Lower leg skin (tissue), 3 donors: ENCODE measurements around the gene QSER1.

Experiments
- POLR2A ChIP-seq, 2 donors: fragments of 450-650 bp; IDR thresholded peaks; one replicate each; pipeline ENCODE4 v1.6.1; 2016 to 2017; ENCODE audit warnings: antibody characterized with exemption in 2 of 2, mild to moderate bottlenecking in 1 of 2, moderate library complexity in 1 of 2
- TF ChIP-seq, protein P1 (sequence below), 3 donors: fragments of 450-650 bp; IDR thresholded peaks; one replicate each; pipeline ENCODE4 v1.5.1; 2016; ENCODE audit warnings: antibody characterized with exemption in 3 of 3, mild to moderate bottlenecking in 3 of 3, moderate library complexity in 2 of 3

DNA sequence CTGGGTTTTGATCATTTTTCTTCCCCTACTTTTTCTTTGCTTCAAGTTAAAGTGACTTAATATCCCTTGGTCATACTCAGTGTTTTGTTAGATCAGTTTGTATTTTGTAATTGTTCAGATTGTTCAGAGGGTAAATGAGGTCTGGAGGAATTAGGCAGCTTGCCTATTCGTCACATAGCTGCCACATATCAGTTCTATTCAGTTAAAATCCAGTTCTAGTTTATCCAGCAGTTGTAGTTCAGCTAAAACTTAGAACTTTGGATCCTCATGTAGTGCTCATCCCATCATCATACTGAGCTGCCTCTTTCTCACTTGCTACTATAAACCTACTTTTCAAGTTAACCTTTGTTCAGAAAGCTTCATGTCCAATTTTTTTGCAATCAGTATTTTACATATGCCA lies 75.9 kb downstream of the QSER1 start:
- TF ChIP-seq, protein P1, sequence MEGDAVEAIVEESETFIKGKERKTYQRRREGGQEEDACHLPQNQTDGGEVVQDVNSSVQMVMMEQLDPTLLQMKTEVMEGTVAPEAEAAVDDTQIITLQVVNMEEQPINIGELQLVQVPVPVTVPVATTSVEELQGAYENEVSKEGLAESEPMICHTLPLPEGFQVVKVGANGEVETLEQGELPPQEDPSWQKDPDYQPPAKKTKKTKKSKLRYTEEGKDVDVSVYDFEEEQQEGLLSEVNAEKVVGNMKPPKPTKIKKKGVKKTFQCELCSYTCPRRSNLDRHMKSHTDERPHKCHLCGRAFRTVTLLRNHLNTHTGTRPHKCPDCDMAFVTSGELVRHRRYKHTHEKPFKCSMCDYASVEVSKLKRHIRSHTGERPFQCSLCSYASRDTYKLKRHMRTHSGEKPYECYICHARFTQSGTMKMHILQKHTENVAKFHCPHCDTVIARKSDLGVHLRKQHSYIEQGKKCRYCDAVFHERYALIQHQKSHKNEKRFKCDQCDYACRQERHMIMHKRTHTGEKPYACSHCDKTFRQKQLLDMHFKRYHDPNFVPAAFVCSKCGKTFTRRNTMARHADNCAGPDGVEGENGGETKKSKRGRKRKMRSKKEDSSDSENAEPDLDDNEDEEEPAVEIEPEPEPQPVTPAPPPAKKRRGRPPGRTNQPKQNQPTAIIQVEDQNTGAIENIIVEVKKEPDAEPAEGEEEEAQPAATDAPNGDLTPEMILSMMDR (IDR thresholded peaks at IDR 0.05): no peak
- no peak for TF ChIP-seq POLR2A (IDR thresholded peaks at IDR 0.05)
